Activated B cell treated with CpG ODN at 0.5 μM for 24 hours (primary cell): Measurements from ENCODE around the gene RPL10A. TPM values are rescaled to one million over a fixed set of nuclear protein-coding genes. Genes with fewer than 3 reads are reported as not detected.

Experiments used
- ATAC-seq: fragments of 200-7000 bp; cut with Tn5 transposase; one replicate; pipeline ENCODE4 v1.10.0; 2021; ENCODE audit warnings: low read depth, mild to moderate bottlenecking, moderate library complexity
- CTCF ChIA-PET: fragments of 350-600 bp; sonication (Branson Sonifier 250); formaldehyde crosslinking; loops from one replicate; lab custom pipeline; 2021; ENCODE audit warnings: antibody characterized with exemption; lab: Charles Lee
- POLR2A ChIA-PET: fragments of 350-600 bp; sonication (Branson Sonifier 250); formaldehyde crosslinking; loops from one replicate; lab custom pipeline; 2021; ENCODE audit warnings: antibody characterized with exemption; lab: Charles Lee
- DNase-seq: peaks from one replicate; pipeline ENCODE4 v3.0.0; 2022
- H3K27ac Mint-ChIP-seq: one replicate; pipeline ENCODE4 v1.8.0; 2020; ENCODE audit warnings: mixed read lengths
- H3K27me3 Mint-ChIP-seq: one replicate; pipeline ENCODE4 v1.8.0; 2021; ENCODE audit warnings: mixed read lengths
- H3K36me3 Mint-ChIP-seq: one replicate; pipeline ENCODE4 v1.8.0; 2021; ENCODE audit warnings: low read depth, mixed read lengths
- H3K4me1 Mint-ChIP-seq: one replicate; pipeline ENCODE4 v1.8.0; 2021; ENCODE audit warnings: mixed read lengths
- H3K4me3 Mint-ChIP-seq: one replicate; pipeline ENCODE4 v1.8.0; 2020; ENCODE audit warnings: mild to moderate bottlenecking, mixed read lengths
- H3K9me3 Mint-ChIP-seq: one replicate; pipeline ENCODE4 v1.8.0; 2020; ENCODE audit warnings: mixed read lengths
- CTCF ChIP-seq: fragments of 200-600 bp; IDR thresholded peaks from one replicate; pipeline ENCODE4 v1.8.0; 2022; ENCODE audit warnings: antibody characterized with exemption, mild to moderate bottlenecking
- intact Hi-C: fragments of 100-400 bp; cut with micrococcal nuclease; formaldehyde crosslinking; loops from one replicate; pipeline ENCODE4 v1.15.1; 2024
- total RNA-seq: library from RNA; stranded (reverse); gene quantifications from 2 replicates; pipeline ENCODE4 v1.2.3, GENCODE V29; 2022

The RPL10A gene
- total RNA-seq, 1 donor from 2014 or later, result 2,485 TPM

- H3K36me3 Mint-ChIP-seq, result no peaks in the 10 kb centered on the region
- H3K4me3 Mint-ChIP-seq, result no peak overlapping the region
- H3K4me1 Mint-ChIP-seq, result no peaks in the 10 kb centered on the region
- no peaks in the 10 kb centered on the region for H3K27me3 Mint-ChIP-seq
- ChIA-PET POLR2A (interaction anchor here (2.1 kb wide), 1 partner anchor 9 kb away, joined by 15 read pairs; no protein-coding TSS in a partner anchor), CTCF (interaction anchor here (1.5 kb wide), 1 partner anchor 10 kb away, joined by 5 read pairs; no protein-coding TSS in a partner anchor)
- H3K9me3 Mint-ChIP-seq, result no peaks in the 10 kb centered on the region
- TF ChIP-seq CTCF, result no peak
- no peak overlapping the region for H3K27ac Mint-ChIP-seq
- DNase-seq (no peak), ATAC-seq (no peak)
- intact Hi-C loops, result no loop called here
Observed at GRCh38 chr6:35481226-35481625, 13.0 kb downstream of the RPL10A start.

- intact Hi-C loops, result no loop called here
- ChIA-PET CTCF (no interaction called here), POLR2A (no interaction called here)
- H3K36me3 Mint-ChIP-seq, result no peaks in the 10 kb centered on the region
- TF ChIP-seq CTCF, result no peak
- ATAC-seq (no peak), DNase-seq (no peak)
- no peak overlapping the region for H3K4me3 Mint-ChIP-seq
- H3K4me1 Mint-ChIP-seq, result no peaks in the 10 kb centered on the region
- no peaks in the 10 kb centered on the region for H3K9me3 Mint-ChIP-seq
- H3K27ac Mint-ChIP-seq, result no peak overlapping the region
- H3K27me3 Mint-ChIP-seq, result no peaks in the 10 kb centered on the region
Observed at GRCh38 chr6:35483062-35483461, 14.9 kb downstream of the RPL10A start.

- H3K9me3 Mint-ChIP-seq, result no peaks in the 10 kb centered on the region
- H3K27me3 Mint-ChIP-seq, result no peaks in the 10 kb centered on the region
- no peaks in the 10 kb centered on the region for H3K36me3 Mint-ChIP-seq
- POLR2A ChIA-PET, result no interaction called here
- intact Hi-C loops, result no loop called here
- H3K4me1 Mint-ChIP-seq, result no peaks in the 10 kb centered on the region
- TF ChIP-seq CTCF, result no peak
- no peak overlapping the region for H3K4me3 Mint-ChIP-seq
- CTCF ChIA-PET, result no interaction called here
- ATAC-seq (no peak), DNase-seq (no peak)
- H3K27ac Mint-ChIP-seq, result no peak overlapping the region
Observed at GRCh38 chr6:35483490-35483889, 15.3 kb downstream of the RPL10A start.

- TF ChIP-seq CTCF, result no peak
- Mint-ChIP-seq H3K9me3 (no peaks in the 10 kb centered on the region), H3K4me1 (no peaks in the 10 kb centered on the region), H3K4me3 (no peak overlapping the region), H3K27ac (no peak overlapping the region), H3K27me3 (no peaks in the 10 kb centered on the region), H3K36me3 (no peaks in the 10 kb centered on the region)
- ATAC-seq, result no peak
- intact Hi-C loops, result no loop called here
- ChIA-PET POLR2A (no interaction called here), CTCF (no interaction called here)
- DNase-seq, result no peak
Observed at GRCh38 chr6:35483893-35484645, 15.9 kb downstream of the RPL10A start.

GRCh38 chr6:35484921-35485392, 16.8 kb downstream of the RPL10A start:
- CTCF ChIA-PET, result no interaction called here
- no peak for TF ChIP-seq CTCF
- no peaks in the 10 kb centered on the region for H3K4me1 Mint-ChIP-seq
- intact Hi-C loops, result no loop called here
- no peak overlapping the region for H3K27ac Mint-ChIP-seq
- DNase-seq (no peak), ATAC-seq (no peak)
- no peaks in the 10 kb centered on the region for H3K27me3 Mint-ChIP-seq
- H3K36me3 Mint-ChIP-seq, result no peaks in the 10 kb centered on the region
- no peaks in the 10 kb centered on the region for H3K9me3 Mint-ChIP-seq
- POLR2A ChIA-PET, result no interaction called here
- no peak overlapping the region for H3K4me3 Mint-ChIP-seq
